G401 (cell line): ENCODE results near the gene TSPEAR. TPM values are rescaled to one million over a fixed set of nuclear protein-coding genes. Genes with fewer than 3 reads are reported as not detected.
"Not testable (repeated sequence)": the region's sequence is repeated elsewhere in the genome, so short reads cannot be mapped to it uniquely, and the experiment has no call there.

Experiments used
- DNase-seq: peaks from one replicate; pipeline ENCODE4 v3.0.0-alpha.2; 2015; ENCODE audit warnings: low spot score
- in situ Hi-C: cut with HindIII; loops from 2 replicates; pipeline ENCODE4 v1.10.0; 2016; ENCODE audit warnings: low sequenced_read_pairs, mixed read lengths
- total RNA-seq: library from RNA; depleted of rRNA; stranded (reverse); fragments of >200 nt; shearing (Covaris generic); gene quantifications from 2 replicates; pipeline ENCODE4 v1.2.3, GENCODE V29; 2014

Gene TSPEAR
- total RNA-seq, 1 experiment from 2014 or later: not detected

- no peak for DNase-seq
- in situ Hi-C loops: no loop called here
Measured at GRCh38 chr21:44571296-44571695, 140.1 kb downstream of the TSPEAR start.

DNA sequence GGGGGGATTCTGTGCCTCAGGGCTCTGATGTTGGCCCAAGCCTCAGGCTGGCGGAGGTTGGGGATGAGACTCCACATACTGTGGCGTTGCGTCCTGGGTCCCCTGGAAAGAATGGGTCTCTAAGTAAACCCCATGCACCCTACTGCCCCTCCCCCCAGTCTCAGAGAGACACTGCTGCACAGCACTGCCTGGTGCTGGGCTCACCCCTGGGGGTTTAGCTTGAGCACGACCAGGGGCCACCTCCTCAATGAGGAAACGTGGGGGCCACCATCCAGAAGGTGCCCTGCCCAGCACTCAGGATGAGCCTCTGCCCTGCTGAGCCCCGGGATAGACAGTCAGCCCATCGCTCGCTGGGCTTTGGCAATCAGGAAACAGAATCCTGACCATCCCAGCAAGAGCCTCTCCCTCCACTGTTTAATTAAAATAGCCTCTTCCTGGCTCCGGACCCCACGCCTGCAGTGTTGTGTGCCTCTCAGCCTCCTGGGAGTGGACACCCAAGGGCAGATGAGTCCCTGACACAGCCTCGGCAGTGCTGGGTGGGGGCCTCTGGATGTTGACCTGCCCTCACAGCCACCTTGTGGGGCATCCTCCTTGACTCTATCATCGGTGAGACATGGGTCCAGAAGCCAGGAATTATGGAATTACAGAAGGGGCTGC, 141.4 kb downstream of the TSPEAR start:
- no peak for DNase-seq
- in situ Hi-C loops: no loop called here

DNA sequence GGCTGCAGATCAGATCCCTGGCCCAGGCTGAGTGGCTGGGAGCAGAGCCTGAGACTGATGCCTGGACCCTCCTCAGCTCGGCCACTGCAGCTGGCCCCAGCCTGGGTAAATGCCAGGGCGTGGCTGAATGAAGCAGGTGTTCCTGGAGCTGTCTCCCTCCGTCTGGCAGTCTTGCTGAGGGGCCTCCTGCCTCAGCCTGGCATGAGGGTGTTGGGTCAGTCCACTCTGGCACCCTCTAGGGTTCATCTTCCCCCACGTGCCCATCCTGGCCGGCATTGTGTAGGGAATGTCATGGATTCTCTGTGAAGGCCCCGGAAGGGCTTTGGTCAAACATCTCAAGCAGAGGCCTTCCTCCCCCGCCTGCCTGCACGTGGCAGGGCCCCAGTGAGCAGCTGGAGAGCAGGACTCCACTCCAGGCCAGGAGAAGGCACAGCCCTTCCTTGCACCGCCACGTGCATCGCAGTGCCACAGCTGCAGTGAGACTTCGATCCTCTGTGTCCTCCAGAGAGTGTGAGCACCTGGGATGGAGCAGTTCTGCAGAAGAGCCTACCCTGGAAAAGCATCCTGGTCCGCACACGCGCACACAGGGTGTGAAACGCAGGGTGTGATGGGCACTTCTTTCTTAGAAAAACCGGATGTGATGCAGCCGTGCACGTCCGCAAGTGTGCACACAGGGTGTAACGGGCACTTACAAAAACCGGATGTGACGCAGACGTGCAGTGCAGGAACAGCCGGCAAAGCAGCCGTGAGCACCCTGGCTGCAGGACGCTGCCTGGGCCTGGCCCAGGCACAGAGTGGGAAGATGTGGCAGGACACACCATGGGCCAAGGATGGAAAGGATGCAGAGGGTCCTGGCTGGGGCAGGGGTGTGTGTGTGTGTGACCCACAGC, 142.5 kb downstream of the TSPEAR start:
- in situ Hi-C loops: no loop called here
- no peak for DNase-seq

- DNase-seq: no peak
- in situ Hi-C loops: no loop called here
Measured at GRCh38 chr21:44568261-44568660, 143.1 kb downstream of the TSPEAR start.

- in situ Hi-C loops: no loop called here
- DNase-seq: no peak
Measured at GRCh38 chr21:44567481-44568171, 143.7 kb downstream of the TSPEAR start.

- no peak for DNase-seq
- in situ Hi-C loops: no loop called here
Measured at GRCh38 chr21:44566403-44566802, 145.0 kb downstream of the TSPEAR start.

GRCh38 chr21:44564886-44565598, 146.3 kb downstream of the TSPEAR start:
- in situ Hi-C loops: no loop called here
- no peak for DNase-seq

GRCh38 chr21:44564099-44564498, 147.3 kb downstream of the TSPEAR start:
- no peak for DNase-seq

DNA sequence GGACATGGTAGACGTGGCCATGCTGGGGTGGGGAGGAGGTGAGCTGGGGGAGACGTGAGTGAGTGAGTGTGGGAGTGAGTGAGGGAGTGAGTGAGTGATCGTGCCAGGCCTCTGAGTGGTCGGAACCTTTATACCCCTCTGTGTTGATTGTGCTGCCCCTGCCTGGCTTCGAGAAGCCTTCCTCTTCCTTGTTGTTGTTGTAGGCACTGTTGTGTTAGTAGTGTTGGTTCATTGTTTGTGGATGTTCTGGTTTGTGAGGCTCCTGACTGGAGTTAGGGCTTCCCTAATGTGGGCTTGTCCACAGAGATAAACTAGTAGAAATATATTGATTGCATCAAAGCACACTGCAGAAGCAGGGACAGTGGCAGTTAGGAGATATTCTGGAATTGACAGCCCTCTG, 152.7 kb downstream of the TSPEAR start, which contains the start of gene KRTAP10-3:
KRTAP10-3 (minus strand) TSS at position 101 of the 400 bp plus-strand sequence; CDS start at position 21, 80 bp downstream.
- DNase-seq: no peak
- in situ Hi-C loops: no loop called here

More at GRCh38 chr21:44564099-44564498, 147.3 kb downstream of the TSPEAR start:
- in situ Hi-C loops: no loop called here

- in situ Hi-C loops, DNase-seq: not testable (repeated sequence)
Measured at GRCh38 chr21:44558329-44558675, 153.1 kb downstream of the TSPEAR start.

DNA sequence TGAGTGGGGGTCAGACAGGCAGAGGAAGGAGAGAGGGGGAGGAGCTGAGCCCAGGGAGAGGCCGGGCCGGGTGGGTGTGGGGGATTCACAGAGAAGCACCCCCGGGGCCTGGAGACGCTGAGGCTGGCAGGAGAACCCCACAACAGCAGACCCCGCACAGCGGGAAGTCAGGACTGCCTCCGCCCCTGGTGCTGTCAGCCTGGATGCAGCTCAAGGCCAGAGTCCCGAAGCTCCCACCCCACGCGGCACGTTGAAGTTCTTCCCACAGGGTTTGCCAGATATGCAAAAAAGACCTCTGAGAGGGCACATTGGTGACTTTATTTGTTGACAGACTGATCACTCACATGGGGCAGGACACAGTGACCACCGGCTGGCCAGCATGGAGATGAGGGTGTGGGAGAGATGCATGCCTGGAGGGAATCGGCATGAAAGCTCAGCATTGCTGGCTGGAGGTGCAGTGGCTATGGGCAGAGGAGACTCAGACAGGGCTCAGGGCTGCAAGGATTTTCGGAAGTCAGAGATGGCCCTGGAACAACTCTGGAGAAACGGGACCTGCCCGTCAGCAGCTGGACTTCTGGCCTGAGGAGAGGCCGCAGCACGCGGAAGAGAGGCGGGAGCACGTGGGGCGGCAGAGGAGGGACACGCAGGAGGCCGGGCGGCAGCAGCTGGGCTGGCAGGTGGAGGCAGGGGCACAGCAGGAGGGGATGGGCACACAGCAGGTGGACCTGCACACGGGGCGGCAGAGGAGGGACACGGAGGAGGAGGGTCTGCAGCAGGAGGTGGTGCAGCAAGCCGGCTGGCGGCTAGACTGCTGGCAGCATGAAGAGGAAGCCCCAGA, 153.7 kb downstream of the TSPEAR start:
- in situ Hi-C loops: no loop called here
- DNase-seq: no peak

GRCh38 chr21:44556879-44557278, 154.5 kb downstream of the TSPEAR start:
- in situ Hi-C loops: no loop called here
- DNase-seq: no peak

DNA sequence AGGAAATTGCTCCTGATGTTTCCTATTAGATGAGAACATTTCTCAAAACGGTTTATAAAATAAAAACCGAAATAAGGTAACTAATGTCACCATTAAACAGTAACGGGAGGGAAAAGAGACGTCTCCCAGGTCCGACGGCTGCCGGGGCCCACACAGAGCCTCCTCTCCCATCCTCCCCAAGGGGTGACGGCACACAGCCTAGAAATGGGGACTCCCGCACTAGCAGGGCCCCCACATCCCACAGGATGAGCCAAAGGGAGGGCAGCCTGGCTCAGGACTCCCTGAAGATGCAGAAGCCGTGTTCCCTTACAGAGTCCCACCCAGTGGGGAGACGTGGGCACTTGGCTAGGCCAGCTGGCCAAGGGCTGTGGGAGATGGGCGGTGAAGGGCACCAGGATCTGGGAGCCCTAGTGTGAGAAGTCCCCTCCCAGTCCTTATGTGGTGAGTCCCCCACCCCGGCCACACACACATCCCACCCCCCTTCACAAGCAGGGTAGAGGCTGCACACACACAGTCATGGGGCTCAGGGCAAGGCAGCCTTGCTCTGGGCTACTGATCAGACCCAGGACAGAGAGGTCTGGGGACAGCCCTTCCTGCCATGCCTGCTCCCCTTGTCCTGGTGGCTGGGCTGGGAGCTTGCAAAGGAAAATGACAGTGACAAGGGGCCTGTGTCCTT, 156.0 kb downstream of the TSPEAR start:
- in situ Hi-C loops: no loop called here
- DNase-seq: no peak

DNA sequence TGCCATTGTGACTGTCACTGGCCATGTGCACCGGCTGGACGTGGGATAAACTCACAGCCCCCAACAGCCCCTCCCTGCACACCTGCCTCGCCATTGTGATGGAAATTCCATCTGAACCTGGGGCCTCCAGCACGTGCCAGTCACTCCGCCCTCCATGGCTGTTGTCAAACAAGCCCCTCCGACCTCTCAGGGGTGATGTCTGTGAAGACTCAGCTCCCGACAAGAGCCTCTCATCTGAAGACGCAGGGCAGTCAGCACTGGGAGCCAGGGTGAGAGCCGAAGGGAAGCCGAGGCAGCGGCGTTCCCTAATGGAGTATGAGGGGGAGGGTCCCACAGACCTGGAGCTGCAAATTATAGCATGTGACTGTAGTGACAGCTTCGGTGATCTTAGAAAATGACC, 158.7 kb downstream of the TSPEAR start:
- DNase-seq: no peak
- in situ Hi-C loops: no loop called here

GRCh38 chr21:44552136-44552535, 159.2 kb downstream of the TSPEAR start:
- DNase-seq: no peak
- in situ Hi-C loops: no loop called here

DNA sequence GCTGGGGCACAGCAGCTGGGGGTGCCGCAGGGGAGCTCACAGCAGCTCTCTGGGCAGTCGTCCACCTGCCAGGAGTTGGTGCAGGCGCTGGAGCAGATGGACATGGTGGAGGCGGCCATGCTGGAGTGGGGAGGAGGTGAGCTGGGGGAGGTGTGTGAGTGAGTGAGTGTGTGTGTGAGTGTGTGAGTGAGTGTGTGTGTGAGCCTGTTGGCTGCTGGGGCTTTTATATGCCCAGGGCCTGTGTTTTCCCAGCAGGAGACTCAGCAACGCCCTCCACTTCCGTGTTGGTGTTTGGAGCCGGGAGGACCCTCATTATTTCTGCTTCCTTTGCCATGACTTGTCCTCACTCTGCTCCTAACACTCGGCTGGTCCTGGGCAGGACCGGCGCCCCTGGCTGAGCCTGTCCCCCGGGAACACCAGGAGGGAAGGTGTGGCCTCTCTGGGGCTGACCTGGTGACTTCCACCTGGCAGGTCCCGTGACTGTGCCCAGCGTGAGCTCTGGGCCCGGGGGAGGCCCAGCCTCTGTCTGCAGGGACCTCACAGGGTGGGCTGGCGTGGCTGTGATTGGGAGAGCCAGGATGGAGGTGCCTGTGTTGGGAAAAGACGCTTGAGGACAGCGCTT, 159.9 kb downstream of the TSPEAR start, which contains the start of gene KRTAP10-2:
KRTAP10-2 (minus strand) TSS at position 166 of the 622 bp plus-strand sequence; CDS start at position 119, 47 bp downstream.
- in situ Hi-C loops: no loop called here
- no peak for DNase-seq

DNA sequence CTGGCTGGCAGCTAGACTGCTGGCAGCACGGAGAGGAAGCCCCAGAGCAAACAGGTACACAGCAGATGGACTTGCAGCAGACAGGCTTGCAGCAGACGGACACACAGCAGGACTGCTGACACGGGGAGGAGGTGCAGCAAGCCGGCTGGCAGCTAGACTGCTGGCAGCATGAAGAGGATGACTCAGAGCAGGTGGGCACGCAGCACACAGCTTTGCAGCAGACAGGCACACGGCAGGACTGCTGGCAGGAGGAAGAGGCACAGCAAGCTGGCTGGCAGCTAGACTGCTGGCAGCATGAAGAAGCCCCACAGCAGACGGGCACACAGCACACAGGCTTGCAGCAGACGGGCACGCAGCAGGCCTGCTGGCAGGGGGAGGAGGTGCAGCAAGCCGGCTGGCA, 160.6 kb downstream of the TSPEAR start:
- DNase-seq: peak; percentile 35
- in situ Hi-C loops: no loop called here
